H1 (cell line): ENCODE results near the gene LIMA1. TPM values are rescaled to one million over a fixed set of nuclear protein-coding genes. Genes with fewer than 3 reads are reported as not detected.

ENCODE experiments used
- BACH1 ChIP-seq: IDR thresholded peaks from 2 replicates; pipeline ENCODE4 v1.6.1; 2012; ENCODE audit warnings: low read length, improper control_type of control experiment
- BRCA1 ChIP-seq: IDR thresholded peaks from 2 replicates; pipeline ENCODE4 v1.6.1; 2012; ENCODE audit warnings: low read depth, low read length, improper control_type of control experiment
- SAP30 ChIP-seq: fragments of 300-600 bp; sonication (generic); IDR thresholded peaks from 2 replicates; pipeline ENCODE4 v1.7.1; 2012; ENCODE audit warnings: low read length, moderate library complexity, mild to moderate bottlenecking, inconsistent platforms; ENCODE audit not compliant: insufficient read depth, insufficient replicate concordance
- SIRT6 ChIP-seq: IDR thresholded peaks from one replicate; pipeline ENCODE4 v1.7.1; 2012; ENCODE audit warnings: low read length, inconsistent platforms
- SUZ12 ChIP-seq: fragments of 200-600 bp; sonication (generic); IDR thresholded peaks from 2 replicates; pipeline ENCODE4 v1.6.1; 2012; ENCODE audit warnings: mild to moderate bottlenecking, inconsistent platforms, low read length, moderate library complexity, mixed read lengths
- ZNF274 ChIP-seq: IDR thresholded peaks from 2 replicates; pipeline ENCODE4 v1.7.0; 2012; ENCODE audit warnings: low read length, borderline replicate concordance; ENCODE audit errors: extremely low read depth
- polyA plus RNA-seq, 7 experiments: library from polyadenylated mRNA; depleted of rRNA in 3 of 7; stranded (reverse) in 5 of 7; unstranded in 2 of 7; fragments of >200 nt in 5 of 7; fragments of 200-250 nt in 2 of 7; gene quantifications; 1 replicate in 5 of 7; 2 replicates in 1 of 7; 4 replicates in 1 of 7; pipeline versions ENCODE4 v1.2.1 to v1.2.3, GENCODE V29; 2011 to 2013; ENCODE audit warnings: missing spikeins in 2 of 7, mixed read lengths in 2 of 7
- total RNA-seq: library from RNA; stranded (reverse); fragmentation: NEBNext Ultra II Directional; extraction: Animal tissue kit (Norgen Biotek cat#: 25700); gene quantifications from 2 replicates; pipeline ENCODE4 v1.2.1, GENCODE V29; 2021
- TF ChIP-seq, protein P1 (sequence below): fragments of 300-600 bp; sonication (generic); IDR thresholded peaks from 2 replicates; pipeline ENCODE4 v1.7.1; 2012; ENCODE audit warnings: low read length, moderate library complexity, mild to moderate bottlenecking, inconsistent platforms; ENCODE audit not compliant: insufficient replicate concordance

LIMA1 gene
- total and polyA plus RNA-seq, 2 of the 8 experiments (the other 6 are each of a cell fraction or from before 2014, with no cell fraction given) = 12.7 to 47.6 TPM

DNA sequence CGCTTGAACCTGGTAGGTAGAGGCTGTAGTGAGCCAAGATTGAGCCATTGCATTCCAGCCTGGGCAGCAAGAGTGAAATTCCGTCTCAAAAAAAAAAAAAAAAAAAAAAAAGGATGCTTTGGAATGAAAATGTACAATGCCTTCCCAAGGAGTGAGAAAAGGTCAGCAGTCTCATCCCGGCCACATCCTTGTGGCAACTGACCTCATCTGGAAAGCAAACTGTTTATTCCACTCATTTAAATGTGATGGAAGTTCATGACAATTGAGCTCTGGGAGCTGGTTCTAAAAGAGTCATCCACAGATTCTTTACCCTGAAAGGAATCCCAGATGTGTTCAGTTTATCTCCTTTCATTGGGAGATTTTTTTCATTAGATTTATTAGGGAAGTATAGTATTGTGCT lies 19.4 kb upstream of the LIMA1 start (continued):
- TF ChIP-seq, protein P1, sequence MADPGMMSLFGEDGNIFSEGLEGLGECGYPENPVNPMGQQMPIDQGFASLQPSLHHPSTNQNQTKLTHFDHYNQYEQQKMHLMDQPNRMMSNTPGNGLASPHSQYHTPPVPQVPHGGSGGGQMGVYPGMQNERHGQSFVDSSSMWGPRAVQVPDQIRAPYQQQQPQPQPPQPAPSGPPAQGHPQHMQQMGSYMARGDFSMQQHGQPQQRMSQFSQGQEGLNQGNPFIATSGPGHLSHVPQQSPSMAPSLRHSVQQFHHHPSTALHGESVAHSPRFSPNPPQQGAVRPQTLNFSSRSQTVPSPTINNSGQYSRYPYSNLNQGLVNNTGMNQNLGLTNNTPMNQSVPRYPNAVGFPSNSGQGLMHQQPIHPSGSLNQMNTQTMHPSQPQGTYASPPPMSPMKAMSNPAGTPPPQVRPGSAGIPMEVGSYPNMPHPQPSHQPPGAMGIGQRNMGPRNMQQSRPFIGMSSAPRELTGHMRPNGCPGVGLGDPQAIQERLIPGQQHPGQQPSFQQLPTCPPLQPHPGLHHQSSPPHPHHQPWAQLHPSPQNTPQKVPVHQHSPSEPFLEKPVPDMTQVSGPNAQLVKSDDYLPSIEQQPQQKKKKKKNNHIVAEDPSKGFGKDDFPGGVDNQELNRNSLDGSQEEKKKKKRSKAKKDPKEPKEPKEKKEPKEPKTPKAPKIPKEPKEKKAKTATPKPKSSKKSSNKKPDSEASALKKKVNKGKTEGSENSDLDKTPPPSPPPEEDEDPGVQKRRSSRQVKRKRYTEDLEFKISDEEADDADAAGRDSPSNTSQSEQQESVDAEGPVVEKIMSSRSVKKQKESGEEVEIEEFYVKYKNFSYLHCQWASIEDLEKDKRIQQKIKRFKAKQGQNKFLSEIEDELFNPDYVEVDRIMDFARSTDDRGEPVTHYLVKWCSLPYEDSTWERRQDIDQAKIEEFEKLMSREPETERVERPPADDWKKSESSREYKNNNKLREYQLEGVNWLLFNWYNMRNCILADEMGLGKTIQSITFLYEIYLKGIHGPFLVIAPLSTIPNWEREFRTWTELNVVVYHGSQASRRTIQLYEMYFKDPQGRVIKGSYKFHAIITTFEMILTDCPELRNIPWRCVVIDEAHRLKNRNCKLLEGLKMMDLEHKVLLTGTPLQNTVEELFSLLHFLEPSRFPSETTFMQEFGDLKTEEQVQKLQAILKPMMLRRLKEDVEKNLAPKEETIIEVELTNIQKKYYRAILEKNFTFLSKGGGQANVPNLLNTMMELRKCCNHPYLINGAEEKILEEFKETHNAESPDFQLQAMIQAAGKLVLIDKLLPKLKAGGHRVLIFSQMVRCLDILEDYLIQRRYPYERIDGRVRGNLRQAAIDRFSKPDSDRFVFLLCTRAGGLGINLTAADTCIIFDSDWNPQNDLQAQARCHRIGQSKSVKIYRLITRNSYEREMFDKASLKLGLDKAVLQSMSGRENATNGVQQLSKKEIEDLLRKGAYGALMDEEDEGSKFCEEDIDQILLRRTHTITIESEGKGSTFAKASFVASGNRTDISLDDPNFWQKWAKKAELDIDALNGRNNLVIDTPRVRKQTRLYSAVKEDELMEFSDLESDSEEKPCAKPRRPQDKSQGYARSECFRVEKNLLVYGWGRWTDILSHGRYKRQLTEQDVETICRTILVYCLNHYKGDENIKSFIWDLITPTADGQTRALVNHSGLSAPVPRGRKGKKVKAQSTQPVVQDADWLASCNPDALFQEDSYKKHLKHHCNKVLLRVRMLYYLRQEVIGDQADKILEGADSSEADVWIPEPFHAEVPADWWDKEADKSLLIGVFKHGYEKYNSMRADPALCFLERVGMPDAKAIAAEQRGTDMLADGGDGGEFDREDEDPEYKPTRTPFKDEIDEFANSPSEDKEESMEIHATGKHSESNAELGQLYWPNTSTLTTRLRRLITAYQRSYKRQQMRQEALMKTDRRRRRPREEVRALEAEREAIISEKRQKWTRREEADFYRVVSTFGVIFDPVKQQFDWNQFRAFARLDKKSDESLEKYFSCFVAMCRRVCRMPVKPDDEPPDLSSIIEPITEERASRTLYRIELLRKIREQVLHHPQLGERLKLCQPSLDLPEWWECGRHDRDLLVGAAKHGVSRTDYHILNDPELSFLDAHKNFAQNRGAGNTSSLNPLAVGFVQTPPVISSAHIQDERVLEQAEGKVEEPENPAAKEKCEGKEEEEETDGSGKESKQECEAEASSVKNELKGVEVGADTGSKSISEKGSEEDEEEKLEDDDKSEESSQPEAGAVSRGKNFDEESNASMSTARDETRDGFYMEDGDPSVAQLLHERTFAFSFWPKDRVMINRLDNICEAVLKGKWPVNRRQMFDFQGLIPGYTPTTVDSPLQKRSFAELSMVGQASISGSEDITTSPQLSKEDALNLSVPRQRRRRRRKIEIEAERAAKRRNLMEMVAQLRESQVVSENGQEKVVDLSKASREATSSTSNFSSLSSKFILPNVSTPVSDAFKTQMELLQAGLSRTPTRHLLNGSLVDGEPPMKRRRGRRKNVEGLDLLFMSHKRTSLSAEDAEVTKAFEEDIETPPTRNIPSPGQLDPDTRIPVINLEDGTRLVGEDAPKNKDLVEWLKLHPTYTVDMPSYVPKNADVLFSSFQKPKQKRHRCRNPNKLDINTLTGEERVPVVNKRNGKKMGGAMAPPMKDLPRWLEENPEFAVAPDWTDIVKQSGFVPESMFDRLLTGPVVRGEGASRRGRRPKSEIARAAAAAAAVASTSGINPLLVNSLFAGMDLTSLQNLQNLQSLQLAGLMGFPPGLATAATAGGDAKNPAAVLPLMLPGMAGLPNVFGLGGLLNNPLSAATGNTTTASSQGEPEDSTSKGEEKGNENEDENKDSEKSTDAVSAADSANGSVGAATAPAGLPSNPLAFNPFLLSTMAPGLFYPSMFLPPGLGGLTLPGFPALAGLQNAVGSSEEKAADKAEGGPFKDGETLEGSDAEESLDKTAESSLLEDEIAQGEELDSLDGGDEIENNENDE = no peak
- no peak for TF ChIP-seq BRCA1
- TF ChIP-seq SUZ12 = no peak
- TF ChIP-seq SAP30 = no peak
- TF ChIP-seq BACH1 = no peak
- no peak for TF ChIP-seq ZNF274
- TF ChIP-seq SIRT6 = no peak
